Heart left ventricle (tissue), 16 donors: ENCODE measurements around the gene CPA1. TPM values are rescaled to one million over a fixed set of nuclear protein-coding genes. Genes with fewer than 3 reads are reported as not detected.

Source experiments
- ATAC-seq, 4 donors: fragments of 200-7000 bp; cut with Tn5 transposase; one replicate each; pipeline ENCODE4 v1.9.1; 2020 to 2022; ENCODE audit warnings: moderate library complexity in 4 of 4, mild to moderate bottlenecking in 3 of 4, moderate number of reproducible peaks in 1 of 4
- DNase-seq, 5 donors: peaks; one replicate each; pipeline ENCODE4 v3.0.0-alpha.2; 2020
- H3K27ac ChIP-seq, 12 donors: fragments of 200-600 bp; sonication (generic) in 4 of 12; one replicate each; pipeline versions ENCODE4 v1.5.0 to v1.8.0; 2016 to 2022; ENCODE audit warnings: mild to moderate bottlenecking in 2 of 12
- H3K27me3 ChIP-seq, 9 donors: fragments of 200-600 bp; sonication (generic) in 2 of 9; one replicate each; pipeline versions ENCODE4 v1.5.1 to v1.8.0; 2016 to 2022; ENCODE audit warnings: mild to moderate bottlenecking in 3 of 9
- H3K36me3 ChIP-seq, 9 donors: fragments of 200-600 bp; sonication (generic) in 2 of 9; one replicate each; pipeline versions ENCODE4 v1.5.0 to v1.8.0; 2018 to 2022; ENCODE audit warnings: mild to moderate bottlenecking in 2 of 9
- H3K4me1 ChIP-seq, 12 donors: fragments of 200-600 bp; sonication (generic) in 4 of 12; one replicate each; pipeline versions ENCODE4 v1.5.0 to v1.8.0; 2016 to 2022; ENCODE audit warnings: mild to moderate bottlenecking in 3 of 12
- H3K4me3 ChIP-seq, 12 donors: fragments of 200-600 bp; sonication (generic) in 4 of 12; one replicate each; pipeline versions ENCODE4 v1.5.0 to v1.8.0; 2017 to 2022; ENCODE audit warnings: mild to moderate bottlenecking in 9 of 12, moderate library complexity in 4 of 12
- H3K9me3 ChIP-seq, 12 donors: fragments of 200-600 bp; sonication (generic) in 4 of 12; one replicate each; pipeline versions ENCODE4 v1.5.0 to v1.8.0; 2016 to 2022; ENCODE audit warnings: mild to moderate bottlenecking in 1 of 12
- CTCF ChIP-seq, 12 donors: fragments of 200-600 bp; sonication (generic) in 4 of 12; IDR thresholded peaks; one replicate each; pipeline versions ENCODE4 v1.5.0 to v1.8.0; 2018 to 2022; ENCODE audit warnings: antibody characterized with exemption in 12 of 12, mild to moderate bottlenecking in 5 of 12
- POLR2A ChIP-seq, 2 donors: fragments of 450-650 bp; IDR thresholded peaks; one replicate each; pipeline ENCODE4 v1.6.1; 2017; ENCODE audit warnings: antibody characterized with exemption in 2 of 2, mild to moderate bottlenecking in 2 of 2, moderate library complexity in 2 of 2
- WGBS, 4 donors: extraction: QIAGEN DNeasy Blood & Tissue Kit in 2 of 4; methylation state at CpG; one replicate each; pipeline versions ENCODE4 v1.1.5 to v1.1.7; 2013 to 2018; 5-methylcytosine and 5-hydroxymethylcytosine counted together
- intact Hi-C, 10 donors: fragments of 100-400 bp; cut with DNase I; formaldehyde crosslinking; loops; one replicate each; pipeline versions ENCODE4 v1.11.1 to v1.14.2; 2022
- polyA plus RNA-seq, 2 donors: library from polyadenylated mRNA; stranded (reverse); fragments of 200-250 nt; gene quantifications; one replicate each; pipeline ENCODE4 v1.2.3, GENCODE V29; 2013
- total RNA-seq, 9 donors: library from RNA; depleted of rRNA in 2 of 9; stranded (reverse); fragments of >200 nt in 2 of 9; fragmentation: NEBNext Ultra II Directional in 3 of 9; extraction: Animal tissue kit (Norgen Biotek cat#: 25700) in 3 of 9; gene quantifications; one replicate each; pipeline versions ENCODE4 v1.1.0 to v1.2.4, GENCODE V29; 2016 to 2023
- donor health status: ischemic (EF 13 %, LVEDD 7.1; RV severe dilation, severe dysfunction).
- donor health status: healthy with polysubstance abuse.
- donor health status: DM: no; HTN: yes; CAD: no.
- donor health status: DM: no; HTN: no; CAD: no.
- donor health status: ischemic (EF 25% LVEDD 6.9; RV normal size, moderate dysfunction).
- donor health status: ischemic (EF 25% LVEDD 5.7; RV mildly dilated, moderate dysfunction).
- donor health status: healthy.
- donor health status: DM: yes; HTN: yes; CAD: no.
- donor health status: ischemic (EF 35%, LVEDD 5.7; RV mildly dilated, moderate dysfunction).
- donor health status: nonischemic (EF 11% LVEDD 7.7; RV severe dilation, severe dysfunction).
- donor health status: DM: yes; HTN: yes; CAD: no.
- donor health status: PGD.
- donor health status: ischemic (EF 29% LVEDD 5.4; RV normal size, mild dysfunction).
- donor health status: nonischemic (EF 23%, LVEDD 6.1; RV moderate dilation, normal function).

Gene CPA1
- total and polyA plus RNA-seq, 11 donors, result 0.29 to 3.8 (median 3.0) TPM; not detected in 5

GRCh38 chr7:130417213-130417612 lies 36.9 kb downstream of the CPA1 start:
- H3K9me3 ChIP-seq, result no peaks in the 10 kb centered on the region
- WGBS, 4 donors, result 75 to 85% (median 80%) methylated on average over 5 of the region's 5 CpGs
- intact Hi-C loops, result no loop called here
- ATAC-seq (no peak), DNase-seq (no peak)
- no peak for TF ChIP-seq CTCF (IDR thresholded peaks at IDR 0.05)
- no peak overlapping the region for H3K4me3 ChIP-seq
- H3K36me3 ChIP-seq, result peaks cover 0 to 4% (median 0%) of the 10 kb centered on the region in 9 donors
- H3K27ac ChIP-seq, result no peak overlapping the region
- peaks cover 0 to 8% (median 0%) of the 10 kb centered on the region in 12 donors for H3K4me1 ChIP-seq
- no peaks in the 10 kb centered on the region for H3K27me3 ChIP-seq

GRCh38 chr7:130418306-130418705 lies 38.0 kb downstream of the CPA1 start:
- peaks cover 0 to 4% (median 0%) of the 10 kb centered on the region in 9 donors for H3K36me3 ChIP-seq
- 95 to 98% (median 97%) methylated on average over 7 of the region's 7 CpGs for WGBS, 4 donors

GRCh38 chr7:130419658-130420057 lies 39.4 kb downstream of the CPA1 start:
- Histone ChIP-seq H3K4me3 (no peak overlapping the region), H3K27me3 (no peaks in the 10 kb centered on the region), H3K36me3 (peaks cover 0 to 4% (median 0%) of the 10 kb centered on the region in 9 donors), H3K4me1 (peaks cover 0 to 8% (median 0%) of the 10 kb centered on the region in 12 donors), H3K27ac (no peak overlapping the region), H3K9me3 (no peaks in the 10 kb centered on the region)
- intact Hi-C loops, result no loop called here
- DNase-seq (no peak), ATAC-seq (no peak)
- WGBS, 4 donors, result 79 to 93% (median 86%) methylated on average over 5 of the region's 5 CpGs
- TF ChIP-seq CTCF (IDR thresholded peaks at IDR 0.05) (no peak), POLR2A (IDR thresholded peaks at IDR 0.05) (no peak)

More at GRCh38 chr7:130418306-130418705, 38.0 kb downstream of the CPA1 start:
- intact Hi-C loops, result no loop called here
- Histone ChIP-seq H3K4me3 (no peak overlapping the region), H3K4me1 (peaks cover 0 to 8% (median 0%) of the 10 kb centered on the region in 12 donors), H3K27me3 (no peaks in the 10 kb centered on the region), H3K27ac (no peak overlapping the region), H3K9me3 (no peaks in the 10 kb centered on the region)
- DNase-seq (no peak), ATAC-seq (no peak)
- no peak for TF ChIP-seq POLR2A (IDR thresholded peaks at IDR 0.05)

GRCh38 chr7:130420943-130421578 lies 40.8 kb downstream of the CPA1 start:
- Histone ChIP-seq H3K4me3 (no peak overlapping the region), H3K36me3 (peaks cover 0 to 4% (median 0%) of the 10 kb centered on the region in 9 donors), H3K27me3 (no peaks in the 10 kb centered on the region), H3K27ac (no peak overlapping the region), H3K4me1 (no peaks in the 10 kb centered on the region), H3K9me3 (no peaks in the 10 kb centered on the region)
- intact Hi-C loops, result no loop called here
- ATAC-seq, result no peak
- WGBS, 4 donors, result 90 to 93% (median 92%) methylated on average over 4 of the region's 4 CpGs
- no peak for DNase-seq
- no peak for TF ChIP-seq CTCF (IDR thresholded peaks at IDR 0.05)
- TF ChIP-seq POLR2A (IDR thresholded peaks at IDR 0.05), result no peak

GRCh38 chr7:130421684-130422083 lies 41.4 kb downstream of the CPA1 start:
- TF ChIP-seq POLR2A (IDR thresholded peaks at IDR 0.05) (no peak), CTCF (IDR thresholded peaks at IDR 0.05) (no peak)
- Histone ChIP-seq H3K27me3 (no peaks in the 10 kb centered on the region), H3K4me3 (no peak overlapping the region), H3K9me3 (no peaks in the 10 kb centered on the region), H3K36me3 (peaks cover 0 to 4% (median 0%) of the 10 kb centered on the region in 9 donors), H3K4me1 (no peaks in the 10 kb centered on the region), H3K27ac (no peak overlapping the region)
- ATAC-seq (no peak), DNase-seq (no peak)
- 41 to 61% (median 57%) methylated on average over 2 of the region's 2 CpGs for WGBS, 4 donors
- intact Hi-C loops, result no loop called here
